Mesenchymal stem cell (in vitro differentiated cells and primary cell): ENCODE data around the gene MORF4L1.
A peak's percentile ranks its signal among the peaks of the same experiment; 100 is the strongest.
"Not testable (repeated sequence)": the region's sequence is repeated elsewhere in the genome, so short reads cannot be mapped to it uniquely, and the experiment has no call there.

Experiments
- DNase-seq: peaks from one replicate; pipeline ENCODE4 v3.0.0-alpha.2; 2013
- H2AFZ ChIP-seq: one replicate; pipeline ENCODE4 v1.6.1; 2013; ENCODE audit warnings: low read depth, mild to moderate bottlenecking, control low read depth, inconsistent platforms, low read length, moderate library complexity
- H2AK5ac ChIP-seq: 2 replicates; pipeline ENCODE4 v1.6.1; 2013; ENCODE audit warnings: low read length, moderate library complexity, mild to moderate bottlenecking, inconsistent platforms; ENCODE audit not compliant: severe bottlenecking
- H2BK120ac ChIP-seq: one replicate; pipeline ENCODE4 v1.6.1; 2013; ENCODE audit warnings: low read depth, mild to moderate bottlenecking, inconsistent platforms, low read length, moderate library complexity
- H2BK12ac ChIP-seq, 2 experiments: one replicate each; pipeline ENCODE4 v1.6.1; 2013; ENCODE audit warnings: inconsistent platforms in 2 of 2, low read length in 2 of 2, mild to moderate bottlenecking in 2 of 2, moderate library complexity in 2 of 2, control low read depth in 1 of 2
- H2BK15ac ChIP-seq: one replicate; pipeline ENCODE4 v1.6.1; 2013; ENCODE audit warnings: mild to moderate bottlenecking, low read depth, inconsistent platforms; ENCODE audit not compliant: poor library complexity, severe bottlenecking
- H2BK5ac ChIP-seq: 2 replicates; pipeline ENCODE4 v1.6.1; 2013; ENCODE audit warnings: low read depth, mild to moderate bottlenecking, low read length, control low read depth, inconsistent platforms; ENCODE audit not compliant: poor library complexity, severe bottlenecking
- H3K14ac ChIP-seq, 2 experiments: one replicate each; pipeline ENCODE4 v1.6.1; 2013; ENCODE audit warnings: inconsistent platforms in 2 of 2, low read length in 2 of 2, control low read depth in 1 of 2, mild to moderate bottlenecking in 1 of 2, moderate library complexity in 1 of 2
- H3K18ac ChIP-seq, 2 experiments: one replicate each; pipeline ENCODE4 v1.6.1; 2013; ENCODE audit warnings: inconsistent platforms in 2 of 2, low read length in 2 of 2, control low read depth in 1 of 2, low read depth in 1 of 2, mild to moderate bottlenecking in 1 of 2
- H3K23ac ChIP-seq, 2 experiments: one replicate each; pipeline ENCODE4 v1.6.1; 2013; ENCODE audit warnings: inconsistent platforms in 2 of 2, low read length in 2 of 2, mild to moderate bottlenecking in 2 of 2, moderate library complexity in 2 of 2, control low read depth in 1 of 2
- H3K27ac ChIP-seq: 2 replicates; pipeline ENCODE4 v1.5.1; 2013; ENCODE audit warnings: mild to moderate bottlenecking, moderate library complexity, low read length, control low read depth, inconsistent platforms; ENCODE audit not compliant: poor library complexity, severe bottlenecking
- H3K27me3 ChIP-seq, 2 experiments: 2 replicates each; pipeline versions ENCODE4 v1.6.1 to v1.7.0; 2013; ENCODE audit warnings: low read length in 2 of 2, mild to moderate bottlenecking in 2 of 2, moderate library complexity in 2 of 2, control low read depth in 1 of 2, inconsistent platforms in 1 of 2; ENCODE audit not compliant: control insufficient read depth in 1 of 2, insufficient read depth in 1 of 2
- H3K36me3 ChIP-seq, 2 experiments: 2 replicates each; pipeline versions ENCODE4 v1.6.1 to v1.7.0; 2013; ENCODE audit warnings: low read length in 2 of 2, control low read depth in 1 of 2, inconsistent platforms in 1 of 2, low read depth in 1 of 2, mild to moderate bottlenecking in 1 of 2; ENCODE audit not compliant: insufficient read depth in 2 of 2, control insufficient read depth in 1 of 2
- H3K4ac ChIP-seq, 2 experiments: one replicate each; pipeline ENCODE4 v1.6.1; 2013; ENCODE audit warnings: inconsistent platforms in 2 of 2, low read length in 2 of 2, mild to moderate bottlenecking in 2 of 2, moderate library complexity in 2 of 2, control low read depth in 1 of 2, low read depth in 1 of 2
- H3K4me1 ChIP-seq: 2 replicates; pipeline ENCODE4 v1.6.1; 2013; ENCODE audit warnings: low read depth, low read length, control low read depth; ENCODE audit not compliant: control insufficient read depth, insufficient read depth
- H3K4me2 ChIP-seq: 2 replicates; pipeline ENCODE4 v1.6.1; 2013; ENCODE audit warnings: low read length, mild to moderate bottlenecking, inconsistent platforms; ENCODE audit not compliant: poor library complexity, severe bottlenecking
- H3K4me3 ChIP-seq, 2 experiments: 2 replicates each; pipeline versions ENCODE4 v1.5.1 to v1.7.0; 2013; ENCODE audit warnings: low read length in 2 of 2, mild to moderate bottlenecking in 2 of 2, control low read depth in 1 of 2, low read depth in 1 of 2; ENCODE audit not compliant: insufficient read depth in 1 of 2
- H3K79me1 ChIP-seq: replicated peaks from 2 replicates; pipeline ENCODE4 v1.6.1; 2013; ENCODE audit warnings: mild to moderate bottlenecking, control low read depth, low read length, inconsistent platforms; ENCODE audit not compliant: poor library complexity, severe bottlenecking
- H3K9ac ChIP-seq: 2 replicates; pipeline ENCODE4 v1.7.0; 2013; ENCODE audit warnings: mild to moderate bottlenecking, low read length, moderate library complexity
- H3K9me3 ChIP-seq: 2 replicates; pipeline ENCODE4 v1.7.0; 2013; ENCODE audit warnings: mild to moderate bottlenecking, low read length; ENCODE audit not compliant: control insufficient read depth
- H4K8ac ChIP-seq: one replicate; pipeline ENCODE4 v1.6.1; 2013; ENCODE audit warnings: inconsistent platforms, mild to moderate bottlenecking, low read length, moderate library complexity
- H4K91ac ChIP-seq: one replicate; pipeline ENCODE4 v1.6.1; 2013; ENCODE audit warnings: mild to moderate bottlenecking, low read length, inconsistent platforms
- WGBS: methylation state at CpG from one replicate; pipeline ENCODE4 v1.1.7; 2013; ENCODE audit warnings: mixed read lengths; 5-methylcytosine and 5-hydroxymethylcytosine counted together

Gene MORF4L1

GRCh38 chr15:78925956-78926743 is 53.5 kb downstream of the MORF4L1 start:
- no peak overlapping the region for H3K4me3 ChIP-seq
- no peak overlapping the region for H2AK5ac ChIP-seq
- H3K4me2 ChIP-seq: no peak overlapping the region
- H3K9me3 ChIP-seq: no peaks in the 10 kb centered on the region
- no peak overlapping the region for H4K8ac ChIP-seq
- no peak overlapping the region for H2BK12ac ChIP-seq
- no peaks in the 10 kb centered on the region for H3K27me3 ChIP-seq
- no peak overlapping the region for H2BK15ac ChIP-seq
- no peak overlapping the region for H3K18ac ChIP-seq
- H3K79me1 ChIP-seq: peaks cover 10% of the 10 kb centered on the region
- H3K23ac ChIP-seq: no peak overlapping the region
- H2AFZ ChIP-seq: no peak overlapping the region
- no peak overlapping the region for H3K27ac ChIP-seq
- H2BK5ac ChIP-seq: no peak overlapping the region
- peak overlapping the region; percentile 11 for H4K91ac ChIP-seq
- H3K14ac ChIP-seq: no peak overlapping the region
- no peak overlapping the region for H2BK120ac ChIP-seq
- peaks cover 57 to 64% of the 10 kb centered on the region in 2 experiments for H3K36me3 ChIP-seq
- 94% methylated on average over 5 of the region's 5 CpGs for WGBS
- H3K9ac ChIP-seq: no peak overlapping the region
- H3K4ac ChIP-seq: no peak overlapping the region
- peaks cover 7% of the 10 kb centered on the region for H3K4me1 ChIP-seq
- no peak for DNase-seq

GRCh38 chr15:78927077-78927790 is 54.5 kb downstream of the MORF4L1 start:
- H3K4ac ChIP-seq: no peak overlapping the region
- no peak overlapping the region for H2AK5ac ChIP-seq
- no peak overlapping the region for H3K27ac ChIP-seq
- H2BK5ac ChIP-seq: no peak overlapping the region
- H3K14ac ChIP-seq: no peak overlapping the region
- peaks cover 4% of the 10 kb centered on the region for H3K79me1 ChIP-seq
- H3K4me2 ChIP-seq: no peak overlapping the region
- 89% methylated on average over 17 of the region's 17 CpGs for WGBS
- H4K8ac ChIP-seq: no peak overlapping the region
- H3K36me3 ChIP-seq: peaks cover 46 to 53% of the 10 kb centered on the region in 2 experiments
- H3K4me1 ChIP-seq: peaks cover 10% of the 10 kb centered on the region
- no peak overlapping the region for H3K4me3 ChIP-seq
- no peak overlapping the region for H2AFZ ChIP-seq
- no peak overlapping the region for H3K18ac ChIP-seq
- H2BK120ac ChIP-seq: no peak overlapping the region
- H4K91ac ChIP-seq: no peak overlapping the region
- no peak overlapping the region for H2BK15ac ChIP-seq
- H3K9ac ChIP-seq: no peak overlapping the region
- H3K9me3 ChIP-seq: no peaks in the 10 kb centered on the region
- H3K27me3 ChIP-seq: peaks cover 0 to 5% of the 10 kb centered on the region in 2 experiments
- H2BK12ac ChIP-seq: no peak overlapping the region
- H3K23ac ChIP-seq: no peak overlapping the region
- DNase-seq: no peak

DNA sequence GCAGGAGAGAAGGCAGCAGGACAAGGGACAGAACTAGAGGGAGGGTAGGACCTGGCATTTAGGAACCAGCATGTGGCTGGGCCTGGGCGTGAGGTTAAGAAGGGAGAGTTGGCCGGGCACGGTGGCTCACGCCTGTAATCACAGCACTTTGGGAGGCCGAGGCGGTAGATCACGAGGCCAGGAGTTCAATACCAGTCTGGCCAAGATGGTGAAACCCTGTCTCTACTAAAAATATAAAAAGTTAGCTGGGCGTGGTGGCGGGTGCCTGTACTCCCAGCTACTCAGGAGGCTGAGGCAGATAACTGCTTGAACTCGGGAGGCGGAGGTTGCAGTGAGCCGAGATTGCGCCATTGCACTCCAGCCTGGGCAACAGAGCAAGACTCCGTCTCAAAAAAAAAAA is 55.5 kb downstream of the MORF4L1 start:
- not testable (repeated sequence) for H3K4me3 ChIP-seq, DNase-seq, H2AFZ ChIP-seq, H3K27me3 ChIP-seq, H3K18ac ChIP-seq, H3K4ac ChIP-seq, H3K9me3 ChIP-seq, H3K23ac ChIP-seq, H2BK12ac ChIP-seq, H2BK15ac ChIP-seq, H2BK120ac ChIP-seq, H3K27ac ChIP-seq, H3K9ac ChIP-seq, H2AK5ac ChIP-seq, H4K91ac ChIP-seq, H4K8ac ChIP-seq, H3K4me1 ChIP-seq, H3K79me1 ChIP-seq, H2BK5ac ChIP-seq, H3K4me2 ChIP-seq
- H3K36me3 ChIP-seq: peaks cover 37 to 44% of the 10 kb centered on the region in 2 experiments
- peak overlapping the region in 1 of 2 experiments; percentile 35 for H3K14ac ChIP-seq
- 98% methylated on average over 14 of the region's 14 CpGs for WGBS

GRCh38 chr15:78928616-78929093 is 56.0 kb downstream of the MORF4L1 start:
- Histone ChIP-seq H3K23ac (no peak overlapping the region), H3K79me1 (peaks cover 4% of the 10 kb centered on the region), H2AK5ac (no peak overlapping the region), H4K8ac (peak overlapping the region; percentile 12), H3K4ac (no peak overlapping the region), H3K27me3 (peaks cover 0 to 14% of the 10 kb centered on the region in 2 experiments), H2BK5ac (no peak overlapping the region), H3K4me1 (peaks cover 10% of the 10 kb centered on the region), H3K18ac (no peak overlapping the region), H3K4me2 (no peak overlapping the region), H3K9me3 (no peaks in the 10 kb centered on the region), H3K14ac (no peak overlapping the region), H3K36me3 (peaks cover 32 to 40% of the 10 kb centered on the region in 2 experiments), H2BK15ac (peak overlapping the region; percentile 45), H2AFZ (no peak overlapping the region), H3K9ac (no peak overlapping the region), H2BK12ac (no peak overlapping the region), H3K27ac (no peak overlapping the region), H4K91ac (no peak overlapping the region), H2BK120ac (no peak overlapping the region), H3K4me3 (no peak overlapping the region)
- DNase-seq: no peak
- WGBS: 93% methylated on average over 14 of the region's 14 CpGs
